K562 (cell line): ENCODE measurements around the gene ST6GALNAC3. TPM values are rescaled to one million over a fixed set of nuclear protein-coding genes. Genes with fewer than 3 reads are reported as not detected.

Source experiments
- ATAC-seq: fragments of 200-7000 bp; cut with Tn5 transposase; 3 replicates; pipeline ENCODE4 v1.9.1; 2020; ENCODE audit warnings: moderate library complexity
- BruUV-seq: library from RNA; stranded (reverse); fragments of 400-500 nt; replicated peaks from 2 replicates; lab custom pipeline; 2021; lab: Mats Ljungman, UMichigan
- CTCF ChIA-PET: fragments of 300-600 bp; formaldehyde crosslinking; extraction: SDS; loops from one replicate; lab custom pipeline; 2021; ENCODE audit warnings: low intra/inter-chr PET ratio; lab: Yijun Ruan, JAX
- POLR2A ChIA-PET: fragments of 300-600, 350-650 bp; sonication (Branson Sonifier 250); formaldehyde crosslinking; extraction: SDS; loops from one replicate; lab custom pipeline; 2021; ENCODE audit warnings: antibody characterized with exemption, inconsistent platforms; lab: Yijun Ruan, JAX
- DNase-seq, 4 experiments: peaks; one replicate each; pipeline versions ENCODE4 v3.0.0 to v3.0.0-alpha.2; 2011 to 2018; ENCODE audit warnings: low spot score in 3 of 4, mixed read lengths in 3 of 4; ENCODE audit errors: extremely low read depth in 1 of 4
- FAIRE-seq: peaks from 2 replicates; lab custom pipeline; 2011; peaks lifted over from hg19 to GRCh38; lab: Jason Lieb, UNC
- H2AFZ ChIP-seq: 2 replicates; pipeline ENCODE4 v1.6.0; 2011; ENCODE audit warnings: low read depth, low read length, control low read depth, inconsistent platforms
- H3K27ac ChIP-seq: fragments of 200-600 bp; 3 replicates; pipeline ENCODE4 v1.8.0; 2011; ENCODE audit warnings: low read depth, mild to moderate bottlenecking, control low read depth, inconsistent platforms, low read length, moderate library complexity, mixed read lengths; ENCODE audit errors: extremely low read depth
- H3K27me3 ChIP-seq, 2 experiments: fragments of 300-600 bp in 1 of 2; 2 replicates in 1 of 2; 3 replicates in 1 of 2; pipeline versions ENCODE4 v1.6.0 to v1.8.0; 2011; ENCODE audit warnings: inconsistent platforms in 2 of 2, low read length in 2 of 2, mild to moderate bottlenecking in 1 of 2, mixed read lengths in 1 of 2, moderate library complexity in 1 of 2; ENCODE audit not compliant: control insufficient read depth in 2 of 2, insufficient read depth in 2 of 2
- H3K36me3 ChIP-seq: fragments of 300-600 bp; 3 replicates; pipeline ENCODE4 v1.8.0; 2011; ENCODE audit warnings: mild to moderate bottlenecking, low read length, inconsistent platforms; ENCODE audit not compliant: control insufficient read depth, insufficient read depth
- H3K4me1 ChIP-seq, 2 experiments: fragments of 200-600 bp in 1 of 2; replicated peaks in 1 of 2; 2 replicates in 1 of 2; 3 replicates in 1 of 2; pipeline versions ENCODE4 v1.5.1 to v1.8.0; 2011; ENCODE audit warnings: inconsistent platforms in 2 of 2, low read length in 2 of 2, mild to moderate bottlenecking in 1 of 2, mixed read lengths in 1 of 2, moderate library complexity in 1 of 2; ENCODE audit not compliant: control insufficient read depth in 2 of 2, insufficient read depth in 2 of 2
- H3K4me2 ChIP-seq: 2 replicates; pipeline ENCODE4 v1.6.1; 2011; ENCODE audit warnings: low read length, control low read depth, inconsistent platforms, mixed read lengths; ENCODE audit not compliant: insufficient read depth
- H3K4me3 ChIP-seq: fragments of 200-600 bp; sonication (generic), shearing (Covaris generic); 2 replicates; pipeline ENCODE4 v1.5.1; 2016; ENCODE audit warnings: control low read depth, inconsistent platforms
- H3K79me2 ChIP-seq: fragments of 200-600 bp; 3 replicates; pipeline ENCODE4 v1.8.0; 2011; ENCODE audit warnings: low read length, inconsistent platforms; ENCODE audit not compliant: control insufficient read depth, insufficient read depth
- H3K9ac ChIP-seq, 2 experiments: 2 replicates each; pipeline versions ENCODE4 v1.6.0 to v1.6.1; 2011; ENCODE audit warnings: low read depth in 2 of 2, low read length in 2 of 2, control low read depth in 1 of 2, inconsistent platforms in 1 of 2, mild to moderate bottlenecking in 1 of 2, mixed read lengths in 1 of 2; ENCODE audit not compliant: insufficient read depth in 1 of 2
- H3K9me1 ChIP-seq: one replicate; pipeline ENCODE4 v1.6.0; 2011; ENCODE audit warnings: inconsistent platforms, mild to moderate bottlenecking, low read length, moderate library complexity; ENCODE audit not compliant: control insufficient read depth, insufficient read depth
- H3K9me3 ChIP-seq: replicated peaks from 2 replicates; pipeline ENCODE4 v1.5.1; 2011; ENCODE audit warnings: low read depth, low read length, inconsistent platforms; ENCODE audit not compliant: control insufficient read depth, insufficient read depth
- H4K20me1 ChIP-seq: replicated peaks from 2 replicates; pipeline ENCODE4 v1.6.1; 2011; ENCODE audit warnings: low read length, inconsistent platforms, mixed read lengths; ENCODE audit not compliant: control insufficient read depth, insufficient read depth
- CXXC5 ChIP-seq: fragments of 250-450 bp; sonication (Bioruptor Pico); IDR thresholded peaks from 2 replicates; pipeline ENCODE4 v1.8.0; 2022; ENCODE audit warnings: inconsistent platforms, mild to moderate bottlenecking, moderate library complexity
- HMG20A ChIP-seq: fragments of 450-650 bp; formaldehyde crosslinking; conservative IDR thresholded peaks from 2 replicates; pipeline ENCODE4 v1.4.0; 2020; ENCODE audit warnings: mild to moderate bottlenecking, mixed read lengths
- JUND ChIP-seq, 2 experiments: IDR thresholded peaks; 2 replicates in 1 of 2; 3 replicates in 1 of 2; pipeline ENCODE4 v1.6.1; 2011; ENCODE audit warnings: borderline replicate concordance in 2 of 2, low read depth in 2 of 2, low read length in 2 of 2, improper control_type of control experiment in 1 of 2, missing biosample characterization in 1 of 2, missing genetic modification characterization in 1 of 2, missing genetic modification reagents in 1 of 2
- ZBED1 ChIP-seq: IDR thresholded peaks from 2 replicates; pipeline ENCODE4 v1.6.1; 2014
- WGBS: fragments of 100-300 bp; shearing (Covaris generic); methylation state at CpG from one replicate; pipeline ENCODE4 v1.1.6; 2016; ENCODE audit warnings: low coverage, mixed read lengths; ENCODE audit not compliant: insufficient coverage; ENCODE audit errors: missing lambda C conversion rate; 5-methylcytosine and 5-hydroxymethylcytosine counted together
- in situ Hi-C: fragments of 300-500 bp; cut with MboI; formaldehyde crosslinking; loops from 4 replicates; pipeline ENCODE4 v1.15.0; 2018; ENCODE audit warnings: inconsistent platforms, mixed read lengths
- intact Hi-C: fragments of 100-400 bp; cut with micrococcal nuclease; formaldehyde crosslinking; loops from 2 replicates; pipeline ENCODE4 v1.14.2; 2022
- polyA plus RNA-seq, 8 experiments: library from polyadenylated mRNA; depleted of rRNA in 4 of 8; stranded (reverse) in 5 of 8; unstranded in 3 of 8; fragments of >200 nt; fragmentation: Nextera tagmentation in 2 of 8; fragmentation: Illumina TruSeq in 1 of 8; extraction: Ambion mirVana in 2 of 8; extraction: Trizol in 1 of 8; gene quantifications; 2 replicates each; pipeline versions ENCODE4 v1.2.1 to v1.2.3, GENCODE V29; 2011 to 2014; ENCODE audit warnings: inconsistent platforms in 1 of 8, missing spikeins in 1 of 8
- total RNA-seq, 7 experiments: library from RNA; depleted of rRNA in 6 of 7; stranded (reverse); fragments of >200 nt in 6 of 7; fragmentation: Illumina TruSeq in 2 of 7; extraction: Trizol in 2 of 7; gene quantifications; 2 replicates each; pipeline versions ENCODE4 v1.2.1 to v1.2.3, GENCODE V29; 2011 to 2021; ENCODE audit warnings: low replicate concordance in 1 of 7
- TF ChIP-seq, protein P1 (sequence below): fragments of 250-450 bp; sonication (Bioruptor Pico); IDR thresholded peaks from 2 replicates; pipeline ENCODE4 v1.5.0; 2021; ENCODE audit warnings: mild to moderate bottlenecking, moderate library complexity

Gene ST6GALNAC3
- total and polyA plus RNA-seq, 9 of the 15 experiments (the other 6 are each of a cell fraction or from before 2014, with no cell fraction given) = 0.04 to 0.29 (median 0.18) TPM; not detected in 6

DNA sequence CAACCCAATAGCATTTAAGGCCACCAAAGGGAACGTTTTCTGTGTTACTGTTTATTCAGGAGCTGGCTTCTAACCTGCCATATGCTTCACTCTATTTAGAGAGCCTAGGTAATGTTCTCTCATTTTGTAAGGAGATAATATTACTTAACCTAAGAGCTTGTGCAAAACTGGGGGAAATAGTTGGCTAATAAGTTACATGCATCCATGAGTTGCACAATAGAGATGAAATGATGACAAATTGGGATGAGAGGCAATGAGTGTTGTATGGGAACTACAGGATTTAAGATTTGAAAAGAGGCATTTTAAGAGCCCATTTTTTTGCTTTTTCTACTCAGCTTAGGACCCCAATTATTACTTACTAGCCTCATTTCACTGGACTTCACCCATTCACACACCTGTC is 151.0 kb downstream of the ST6GALNAC3 start:
- intact Hi-C loops = no loop called here
- Histone ChIP-seq H3K9me3 (no peaks in the 10 kb centered on the region), H3K9ac (no peak overlapping the region), H3K79me2 (no peaks in the 10 kb centered on the region), H3K27me3 (no peaks in the 10 kb centered on the region), H3K4me3 (no peak overlapping the region), H4K20me1 (no peaks in the 10 kb centered on the region), H3K9me1 (no peaks in the 10 kb centered on the region), H2AFZ (no peak overlapping the region), H3K36me3 (no peaks in the 10 kb centered on the region), H3K27ac (no peak overlapping the region), H3K4me2 (no peak overlapping the region), H3K4me1 (no peaks in the 10 kb centered on the region)
- no TSS peak for BruUV-seq
- TF ChIP-seq CXXC5 (CRISPR knock-in tag) (no peak), JUND (IDR thresholded peaks at IDR 0.05; ENCODE audit: borderline replicate concordance, low read depth, low read length) (no peak), JUND (tag; IDR thresholded peaks at IDR 0.05; ENCODE audit: borderline replicate concordance, low read depth, low read length) (no peak), HMG20A (CRISPR knock-in tag) (no peak), ZBED1 (no peak)
- TF ChIP-seq, protein P1, sequence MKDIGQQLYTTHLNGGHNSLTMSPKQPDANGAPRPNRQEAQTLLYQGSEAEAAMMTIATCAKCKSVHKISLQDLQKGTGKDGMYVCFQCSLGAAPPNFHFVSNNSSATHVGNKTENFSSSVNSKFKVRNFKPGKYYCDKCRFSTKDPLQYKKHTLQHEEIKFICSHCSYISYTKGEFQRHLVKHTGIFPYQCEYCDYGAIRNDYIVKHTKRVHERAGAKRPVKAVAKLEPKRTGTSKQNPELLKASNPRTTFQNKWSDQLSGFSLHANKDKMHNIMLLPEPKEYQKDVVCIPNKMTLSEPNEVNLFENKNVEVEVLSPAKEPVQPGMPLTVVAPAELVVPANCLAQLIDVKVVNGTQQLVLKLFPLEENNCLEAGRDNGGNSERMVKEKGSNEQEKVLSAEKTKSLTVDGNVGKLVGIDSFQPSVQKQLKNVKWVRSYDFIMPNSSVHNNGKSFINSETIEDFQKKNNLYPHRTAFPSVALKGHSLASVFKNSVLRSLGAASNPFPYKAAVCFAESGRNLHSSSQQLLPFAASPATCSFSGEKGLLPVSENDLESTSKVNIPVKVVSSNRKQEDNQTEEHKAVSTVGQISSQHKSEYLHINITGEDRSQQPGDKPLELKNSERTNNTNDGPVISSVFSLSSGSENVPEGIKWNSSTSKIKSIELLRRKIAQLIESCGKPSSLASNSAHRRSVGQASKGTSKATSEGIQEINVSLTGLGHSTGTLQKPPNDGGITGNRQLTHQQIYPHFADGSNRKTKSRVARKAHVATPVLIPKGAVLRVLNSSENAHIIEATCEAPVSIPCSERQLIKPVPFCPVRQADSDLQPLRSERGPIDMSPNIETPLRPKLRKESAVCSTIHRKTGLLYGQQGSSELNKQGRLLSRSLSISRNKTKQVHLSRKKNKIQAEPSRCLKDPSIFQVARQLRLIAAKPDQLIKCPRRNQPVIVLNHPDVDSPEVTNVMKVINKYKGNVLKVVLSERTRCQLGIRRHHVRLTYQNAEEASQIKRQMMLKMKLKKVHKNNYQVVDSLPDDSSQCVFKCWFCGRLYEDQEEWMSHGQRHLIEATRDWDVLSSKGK (CRISPR knock-in tag) = no peak
- no peak for FAIRE-seq
- in situ Hi-C loops = no loop called here
- WGBS = 0% methylated on average over 1 of the region's 1 CpG
- ChIA-PET POLR2A (no interaction called here), CTCF (no interaction called here)
- DNase-seq = no peak
- no peak for ATAC-seq
